ENCODE measurements around the gene KIF14. TPM values are rescaled to one million over a fixed set of nuclear protein-coding genes. Genes with fewer than 3 reads are reported as not detected.
A peak's percentile ranks its signal among the peaks of the same experiment; 100 is the strongest.

Gene KIF14
- 12.4 TPM for polyA plus RNA-seq (ENCODE audit: insufficient read length)
- long read RNA-seq, donor 1: 0 reads
- long read RNA-seq, donor 2, full-length matches to known transcripts: 1 of 1 reads
- long read RNA-seq, donor 2, partial matches to known transcripts: 0 of 1 reads
- long read RNA-seq, donor 2, other reads (novel, unspliced or antisense): 0 of 1 reads
- long read RNA-seq, donor 3: 0 reads
- long read RNA-seq, donor 4: 0 reads
- long read RNA-seq, donor 5: 0 reads
- long read RNA-seq, donor 6, full-length matches to known transcripts: 2 of 2 reads
- long read RNA-seq, donor 6, partial matches to known transcripts: 0 of 2 reads
- long read RNA-seq, donor 6, other reads (novel, unspliced or antisense): 0 of 2 reads
- long read RNA-seq, donor 7: 0 reads
- long read RNA-seq, donor 8: 0 reads

GRCh38 chr1:200620273-200621131, at the start of gene KIF14:
TSS of gene KIF14 (minus strand) at chr1:200620751. CDS start at chr1:200618723, 2,028 bp downstream.
- DNase-seq: peak; percentile 93

- peak; percentile 96 for DNase-seq
These were observed 49.0 kb upstream of the KIF14 start, which contains the start of gene DDX59 for GRCh38 chr1:200669314-200670241. TSS of gene DDX59 (minus strand) at chr1:200669907. CDS start at chr1:200666740, 3,167 bp downstream.

DNA sequence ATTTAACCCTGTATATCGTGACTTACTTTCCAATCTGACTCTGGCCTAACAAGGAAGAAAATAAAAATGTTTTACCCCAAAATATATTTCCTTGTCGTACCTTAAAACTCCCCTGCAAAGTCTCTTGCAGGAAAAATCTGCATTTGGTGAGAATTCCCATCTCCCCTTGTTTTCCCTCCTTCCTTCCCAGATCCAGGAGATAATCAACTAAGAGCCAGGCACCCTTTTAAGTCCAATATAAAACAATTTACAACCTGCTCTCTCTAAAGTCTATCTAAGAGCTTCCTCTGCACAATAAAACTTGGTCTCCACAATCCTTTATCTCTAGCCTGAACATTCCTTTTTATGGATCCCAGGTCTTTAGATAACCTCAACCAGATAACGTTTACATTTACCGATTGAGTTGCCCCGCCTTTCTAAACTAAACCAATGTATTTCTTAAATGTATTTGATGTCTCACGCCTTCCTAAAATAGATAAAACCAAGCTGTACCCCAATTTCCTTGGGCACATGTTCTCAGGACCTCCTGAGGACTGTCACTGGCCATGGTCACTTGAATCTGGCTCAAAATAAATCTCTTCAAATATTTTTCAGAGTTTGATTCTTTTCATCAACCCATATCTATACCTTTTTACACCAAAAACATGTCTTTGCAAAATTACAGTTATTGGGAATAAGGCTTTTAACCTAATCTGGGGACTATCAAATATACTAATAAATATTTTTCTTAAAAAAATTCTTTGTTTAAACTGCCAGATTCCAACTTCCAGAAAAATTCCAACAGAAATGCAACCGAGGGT, 48.2 kb upstream of the KIF14 start:
- no peak for DNase-seq

DNA sequence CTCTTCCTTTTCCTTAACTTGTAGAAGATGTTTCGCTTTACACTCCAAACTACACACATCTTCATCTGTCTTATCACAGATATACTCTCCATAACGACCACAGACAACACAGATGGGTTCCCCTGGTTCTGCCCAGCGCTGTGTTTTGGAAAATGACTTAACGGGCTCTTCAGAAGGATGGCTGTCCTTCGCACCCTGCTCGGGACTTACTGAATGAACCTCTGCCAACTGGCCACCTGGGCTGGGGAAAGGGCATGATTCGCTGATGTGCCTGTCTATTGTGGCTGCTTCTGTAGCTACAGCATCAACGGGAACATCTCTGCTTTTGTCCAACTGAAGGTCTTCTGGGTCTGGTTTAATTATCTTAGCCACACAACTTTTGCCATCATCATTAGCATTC, 45.8 kb upstream of the KIF14 start:
- DNase-seq: no peak

DNA sequence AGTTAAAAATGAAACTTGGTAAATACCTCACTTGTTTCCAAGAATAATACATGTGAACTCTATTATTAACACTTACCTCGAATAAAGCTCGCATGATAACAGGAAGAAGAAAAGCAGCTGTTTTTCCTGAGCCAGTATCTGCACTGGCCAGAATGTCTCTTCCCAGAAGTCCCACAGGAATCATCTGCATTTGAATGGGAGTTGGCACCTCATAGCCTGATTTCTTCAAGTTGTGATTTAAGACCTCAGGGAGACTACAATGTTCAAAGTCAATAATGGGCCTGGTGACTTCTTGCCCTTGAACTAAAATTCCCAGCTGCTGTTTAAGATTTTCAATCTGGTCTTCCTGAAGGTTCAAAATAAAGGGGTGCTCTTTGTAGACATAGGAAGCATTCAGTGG, 45.3 kb upstream of the KIF14 start:
- peak; percentile 22 for DNase-seq

DNA sequence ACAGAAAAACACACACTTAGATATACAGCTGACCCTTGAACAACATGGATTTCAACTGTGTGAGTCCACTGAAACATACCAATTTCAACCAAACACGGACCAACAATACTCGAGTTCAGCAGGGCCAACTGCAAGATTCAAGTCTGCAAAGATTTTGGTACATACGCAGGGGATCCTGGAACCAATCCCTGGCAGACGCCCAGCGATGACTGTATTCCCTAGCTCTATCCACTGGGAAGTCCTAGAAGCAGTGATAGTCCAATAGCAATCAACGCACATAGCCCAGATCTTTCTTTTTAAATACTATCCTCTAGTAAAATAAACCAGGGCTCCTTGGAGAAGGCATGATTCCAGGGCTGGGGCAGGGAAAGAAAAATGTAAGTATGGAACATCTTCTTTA, 40.2 kb upstream of the KIF14 start:
- DNase-seq: no peak

- no peak for DNase-seq
These were observed 38.7 kb upstream of the KIF14 start for GRCh38 chr1:200659269-200659668.

GRCh38 chr1:200658037-200658818, 37.7 kb upstream of the KIF14 start:
- no peak for DNase-seq

- DNase-seq: no peak
These were observed 34.1 kb upstream of the KIF14 start for GRCh38 chr1:200654660-200655059.

DNA sequence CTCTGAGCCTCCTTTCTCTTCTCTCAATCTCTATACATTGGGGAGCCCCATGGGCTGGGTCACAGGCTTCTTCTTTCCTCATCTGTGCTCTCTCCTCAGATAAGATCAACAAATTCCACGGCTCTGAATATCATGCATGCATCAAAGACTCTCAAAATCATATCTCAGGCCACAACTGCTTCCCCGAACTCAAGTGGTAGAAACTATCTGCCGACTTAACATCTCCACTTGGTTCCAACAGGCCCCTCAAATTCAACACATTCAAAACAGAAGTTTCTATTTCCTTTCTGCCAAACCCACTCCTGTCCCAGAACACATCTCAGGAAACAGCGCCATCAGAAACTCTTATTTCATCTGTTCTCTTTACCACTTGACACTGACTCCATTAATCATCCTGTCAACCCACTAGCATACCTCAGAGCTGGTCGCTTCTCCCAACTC, 32.5 kb upstream of the KIF14 start:
- no peak for DNase-seq

DNA sequence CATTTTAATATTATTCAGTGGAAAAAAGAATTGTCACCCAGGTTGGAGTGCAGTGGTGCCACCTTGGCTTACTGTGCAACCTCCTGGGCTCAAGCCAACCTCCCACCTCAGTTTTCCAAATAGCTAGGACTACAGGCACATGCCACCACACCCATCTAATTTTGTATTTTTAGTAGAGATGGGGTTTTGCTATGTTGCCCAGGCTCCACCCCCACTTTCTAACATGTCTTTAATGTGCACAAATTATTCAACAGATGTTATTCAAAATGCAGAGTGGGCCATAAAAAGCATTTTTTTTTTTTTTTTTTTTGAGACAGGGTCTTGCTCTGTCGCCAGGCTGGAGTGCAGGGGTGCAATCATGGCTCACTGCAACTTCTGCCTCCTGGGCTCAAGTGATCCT, 31.8 kb upstream of the KIF14 start:
- DNase-seq: no peak

- DNase-seq: no peak
These were observed 26.0 kb upstream of the KIF14 start for GRCh38 chr1:200646515-200646914.

DNA sequence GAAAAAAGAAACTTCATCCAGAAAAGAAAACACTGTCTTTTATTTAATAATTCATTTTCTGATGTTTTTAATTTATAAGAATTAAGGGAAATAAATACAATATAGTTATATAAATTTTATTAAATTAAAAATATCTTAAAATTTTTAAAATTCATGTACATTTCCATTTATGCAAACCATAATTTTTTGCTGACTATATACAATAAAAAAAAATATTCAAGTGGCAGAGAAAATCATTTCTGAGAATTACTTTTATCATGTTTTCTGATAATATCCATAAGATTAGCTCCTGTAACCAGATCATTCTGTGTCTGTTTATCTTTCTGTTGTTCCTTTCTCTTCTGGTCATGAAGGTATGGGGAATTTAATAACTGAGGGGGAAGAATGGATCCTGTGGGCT, 23.5 kb upstream of the KIF14 start:
- no peak for DNase-seq

DNA sequence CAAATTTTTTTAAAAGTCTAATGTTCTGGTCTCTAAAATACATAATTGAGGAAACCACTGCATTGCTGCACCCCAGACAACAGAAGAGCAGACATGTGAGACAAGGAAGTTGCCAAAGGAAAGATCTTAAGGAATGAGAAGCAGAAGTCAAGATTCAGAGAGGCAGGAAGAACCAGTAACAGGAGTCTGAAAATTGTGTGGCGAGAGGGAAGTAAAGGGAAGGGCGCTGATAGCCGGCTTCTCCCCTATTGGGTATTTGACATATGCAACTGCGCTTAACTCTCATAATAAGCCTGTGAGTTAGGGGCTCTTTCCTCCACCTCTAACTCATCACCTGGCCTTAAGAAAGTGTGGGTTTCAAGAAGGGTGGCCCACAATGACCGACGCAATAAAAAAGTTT, 21.9 kb upstream of the KIF14 start:
- DNase-seq: no peak

- DNase-seq: no peak
These were observed 20.4 kb upstream of the KIF14 start for GRCh38 chr1:200640963-200641401.

DNA sequence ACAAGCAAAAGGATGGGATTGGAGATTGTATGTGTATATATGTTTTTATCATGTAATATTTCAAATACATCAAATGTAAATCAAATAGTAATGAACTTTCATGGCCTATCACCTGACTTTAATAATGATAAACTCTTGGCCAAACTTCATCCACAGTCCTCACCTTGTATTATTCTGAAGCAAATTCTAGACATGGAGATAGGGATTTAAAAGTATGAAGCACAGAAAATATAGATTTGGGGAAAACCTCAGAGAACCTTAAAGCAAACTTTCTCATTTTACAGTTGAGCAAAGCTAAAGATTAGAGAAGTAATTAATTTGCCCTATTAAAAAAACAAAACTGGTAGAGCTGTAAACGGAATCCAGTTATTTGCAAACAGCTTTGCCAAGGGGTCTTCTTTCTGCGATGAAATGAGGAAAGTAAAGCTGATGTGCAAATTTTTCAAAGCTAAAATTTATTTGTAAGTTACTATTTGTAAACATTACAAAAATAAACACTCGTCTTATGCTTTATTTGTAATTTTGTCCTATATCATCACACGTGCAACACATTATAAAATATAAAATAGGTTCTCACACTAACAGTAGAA, 19.9 kb upstream of the KIF14 start:
- no peak for DNase-seq

- no peak for DNase-seq
These were observed 17.5 kb upstream of the KIF14 start for GRCh38 chr1:200638073-200638472.

DNA sequence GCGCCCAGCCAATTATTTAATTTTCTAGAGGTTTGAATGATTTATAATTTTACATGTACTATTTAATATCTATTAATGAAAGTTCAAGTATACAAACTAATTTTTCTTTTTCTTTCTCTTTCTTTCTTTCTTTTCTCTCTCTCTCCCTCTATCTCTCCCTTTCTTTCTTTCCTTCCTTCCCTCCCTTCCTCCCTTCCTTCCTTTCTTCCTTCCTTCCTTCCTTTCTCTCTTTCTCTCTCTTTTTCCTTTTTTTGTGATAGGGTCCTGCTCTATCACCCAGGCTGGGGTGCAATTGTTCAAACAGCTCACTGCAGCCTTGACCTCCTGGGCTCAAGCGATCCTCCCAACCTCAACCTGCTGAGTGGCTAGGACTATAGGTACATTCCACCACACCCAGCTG, 16.1 kb upstream of the KIF14 start:
- DNase-seq: no peak

DNA sequence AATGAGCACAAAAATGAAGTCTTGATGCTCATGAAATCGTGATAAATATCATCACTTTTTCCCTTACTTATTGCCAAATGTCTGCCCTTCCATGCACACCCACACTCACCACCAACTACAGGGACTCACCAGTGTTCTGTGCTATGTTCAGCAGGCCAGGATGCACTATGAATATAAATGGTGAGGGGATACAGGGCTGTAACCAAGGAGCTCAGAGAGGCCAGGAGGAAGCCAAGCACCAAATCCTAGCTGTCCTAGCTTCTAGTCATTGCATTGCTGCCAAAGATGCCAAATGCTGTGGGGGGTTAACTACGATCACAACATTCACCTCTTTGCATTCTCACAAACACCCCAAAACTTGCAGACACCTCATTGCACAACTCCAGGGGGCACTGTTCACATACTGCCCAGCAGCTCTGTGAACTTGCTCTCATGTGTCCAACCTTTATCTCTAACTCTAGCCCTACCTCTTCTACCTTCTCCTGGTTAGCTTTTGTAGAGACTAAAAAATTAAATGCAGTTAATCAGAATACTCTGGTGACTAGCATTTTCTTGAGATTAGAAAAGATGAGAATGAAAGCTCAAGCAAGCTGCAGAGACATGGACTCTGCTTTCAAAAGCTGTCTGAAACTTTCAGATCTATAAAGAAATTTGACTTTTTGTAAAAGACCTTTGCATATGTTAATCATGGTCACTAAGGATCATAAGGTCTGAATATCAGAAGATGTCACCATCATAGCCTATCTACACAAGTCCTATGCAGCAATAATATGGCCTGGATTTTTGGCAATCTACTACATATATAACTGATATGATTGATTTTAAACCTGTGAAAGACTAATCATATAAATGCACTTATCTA, 13.9 kb upstream of the KIF14 start:
- DNase-seq: no peak
